ENCODE results near the gene ZNFX1.

DNA sequence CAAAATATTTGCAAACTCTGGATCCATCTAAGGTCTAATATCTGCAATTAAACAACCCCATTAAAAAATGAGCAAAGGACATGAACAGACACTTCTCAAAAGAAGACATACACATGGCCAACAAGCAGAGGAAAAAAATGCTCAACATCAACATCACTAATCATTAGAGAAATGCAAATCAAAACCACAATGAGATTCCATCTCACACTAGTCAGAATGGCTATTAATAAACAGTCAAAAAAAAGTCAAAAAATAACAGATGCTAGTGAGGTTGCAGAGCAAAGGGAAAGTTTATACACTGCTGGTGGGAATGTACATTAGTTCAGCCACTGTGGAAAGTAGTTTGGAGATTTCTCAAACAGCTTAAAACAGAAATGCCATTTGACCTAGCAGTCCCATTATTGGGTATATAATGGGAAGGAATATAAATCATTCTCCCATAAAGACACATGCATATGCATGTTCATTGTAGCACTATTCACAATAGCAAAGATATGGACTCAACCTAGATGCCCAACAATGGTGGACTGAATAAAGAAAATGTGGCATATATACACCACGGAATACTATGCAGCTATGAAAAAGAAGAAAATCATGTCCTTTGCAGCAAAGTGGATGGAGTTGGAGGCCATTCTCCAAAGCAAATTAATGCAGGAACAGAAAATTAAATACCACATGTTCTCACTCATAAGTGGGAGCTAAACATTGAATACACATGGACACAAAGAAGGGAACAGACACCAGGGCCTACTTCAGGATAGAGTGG is 9.1 kb downstream of the ZNFX1 start:
- TF ChIP-seq EZH2 (IDR thresholded peaks at IDR 0.05; ENCODE audit: insufficient read depth, poor library complexity, severe bottlenecking) = no peak
- TF ChIP-seq EZH2phosphoT487 (IDR thresholded peaks at IDR 0.05; ENCODE audit: insufficient read depth, low read depth) = no peak

Data from GM23248 (cell line).